Stimulated activated naive B cell treated with anti-CD40 and anti-IgM and Interleukin-4, amounts not matched to agents 10 μg/mL and 1 μg/mL and 100 μg/mL, for 72 hours (primary cell): ENCODE measurements around the gene BLOC1S1.

Experiments used
- ATAC-seq, 2 donors: fragments of 150-1000 bp; cut with Tn5 transposase; replicated peaks; 2 replicates each; pipeline ENCODE4 v1.10.0; 2021; ENCODE audit warnings: moderate library complexity in 1 of 2
- DNase-seq: peaks from one replicate; pipeline ENCODE4 v3.0.0; 2021
- H3K27ac Mint-ChIP-seq: one replicate; pipeline ENCODE4 v1.8.0; 2022; ENCODE audit warnings: mild to moderate bottlenecking, mixed read lengths
- H3K27me3 Mint-ChIP-seq, 2 donors: one replicate each; pipeline ENCODE4 v1.8.0; 2022; ENCODE audit warnings: mixed read lengths in 2 of 2
- H3K36me3 Mint-ChIP-seq, 2 donors: one replicate each; pipeline ENCODE4 v1.8.0; 2022; ENCODE audit warnings: mixed read lengths in 2 of 2, mild to moderate bottlenecking in 1 of 2
- H3K4me1 Mint-ChIP-seq, 2 donors: one replicate each; pipeline ENCODE4 v1.8.0; 2022; ENCODE audit warnings: mixed read lengths in 2 of 2, mild to moderate bottlenecking in 1 of 2
- H3K4me3 Mint-ChIP-seq, 2 donors: one replicate each; pipeline ENCODE4 v1.8.0; 2022; ENCODE audit warnings: mild to moderate bottlenecking in 2 of 2, mixed read lengths in 2 of 2, moderate library complexity in 1 of 2
- H3K9me3 Mint-ChIP-seq, 2 donors: one replicate each; pipeline ENCODE4 v1.8.0; 2022; ENCODE audit warnings: mixed read lengths in 2 of 2, mild to moderate bottlenecking in 1 of 2

Gene BLOC1S1

DNA sequence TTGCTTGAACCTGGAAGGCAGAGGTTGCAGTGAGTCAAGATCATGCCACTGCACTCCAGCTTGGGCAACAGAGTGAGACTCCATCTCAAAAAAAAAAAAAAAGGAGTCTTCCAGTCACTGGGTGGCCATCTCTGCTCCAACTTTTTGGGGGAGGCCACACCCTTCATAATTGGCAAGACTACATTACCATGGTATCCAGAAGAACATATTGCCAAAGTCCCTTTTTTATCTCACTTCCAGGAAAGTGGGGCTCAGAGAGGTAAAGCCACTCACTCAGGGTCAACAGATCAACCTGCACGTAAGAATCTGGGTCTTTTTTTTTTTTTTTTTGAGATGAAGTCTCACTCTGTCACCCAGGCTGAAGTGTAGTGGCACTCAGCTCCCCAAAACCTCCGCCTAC, 18.0 kb downstream of the BLOC1S1 start:
- Mint-ChIP-seq H3K4me1 (peaks cover 31 to 51% of the 10 kb centered on the region in 2 donors), H3K27ac (no peak overlapping the region), H3K4me3 (no peak overlapping the region), H3K36me3 (peaks cover 6 to 14% of the 10 kb centered on the region in 2 donors), H3K9me3 (no peaks in the 10 kb centered on the region), H3K27me3 (no peaks in the 10 kb centered on the region)
- ATAC-seq (no peak), DNase-seq (no peak)

DNA sequence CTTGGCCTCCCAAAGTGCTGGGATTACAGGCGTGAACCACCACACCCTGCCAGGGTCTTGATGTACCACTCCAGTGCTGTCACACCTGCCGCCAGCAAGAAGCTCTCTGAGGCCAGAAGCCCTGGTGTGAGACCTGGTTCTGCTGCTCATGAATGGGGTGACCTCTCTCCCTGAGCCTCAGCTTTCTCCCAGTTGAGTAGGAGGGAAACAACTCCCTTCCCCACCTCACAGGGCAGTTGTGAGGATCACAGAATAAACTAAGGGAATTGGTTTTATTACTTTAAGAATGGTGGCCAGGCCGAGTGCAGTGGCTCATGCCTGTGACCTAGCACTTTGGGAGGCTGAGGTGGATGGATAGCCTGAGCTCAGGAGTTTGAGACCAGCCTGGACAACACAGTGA, 18.7 kb downstream of the BLOC1S1 start:
- Mint-ChIP-seq H3K4me1 (peaks cover 31 to 49% of the 10 kb centered on the region in 2 donors), H3K36me3 (peaks cover 6 to 13% of the 10 kb centered on the region in 2 donors), H3K27me3 (no peaks in the 10 kb centered on the region), H3K9me3 (no peaks in the 10 kb centered on the region), H3K4me3 (no peak overlapping the region), H3K27ac (no peak overlapping the region)
- DNase-seq, result no peak
- no peak for ATAC-seq

DNA sequence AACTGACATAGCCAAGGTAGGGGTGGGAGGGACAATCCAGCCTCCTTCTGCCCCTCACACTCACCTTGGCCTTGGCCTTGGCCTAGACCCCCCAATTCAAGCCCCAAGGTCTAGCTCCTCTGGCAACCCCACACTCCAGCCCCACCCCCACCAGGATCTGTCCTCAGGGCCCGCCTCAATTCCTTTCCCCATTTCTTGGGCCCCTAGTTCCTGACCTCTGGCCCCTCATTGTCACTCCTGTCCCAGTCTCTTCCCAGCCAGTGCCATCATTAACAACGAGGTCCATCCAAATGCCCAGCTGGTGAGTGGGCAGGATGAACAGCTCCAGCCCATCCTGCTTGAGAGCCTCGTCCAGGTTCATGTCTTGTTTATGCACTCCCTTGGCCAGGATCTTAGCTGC, 20.2 kb downstream of the BLOC1S1 start:
- no peak overlapping the region for H3K27ac Mint-ChIP-seq
- no peaks in the 10 kb centered on the region for H3K27me3 Mint-ChIP-seq
- H3K9me3 Mint-ChIP-seq, result no peaks in the 10 kb centered on the region
- H3K36me3 Mint-ChIP-seq, result peaks cover 4 to 5% of the 10 kb centered on the region in 2 donors
- peaks cover 21 to 36% of the 10 kb centered on the region in 2 donors for H3K4me1 Mint-ChIP-seq
- DNase-seq (no peak), ATAC-seq (no peak)
- H3K4me3 Mint-ChIP-seq, result no peak overlapping the region

DNA sequence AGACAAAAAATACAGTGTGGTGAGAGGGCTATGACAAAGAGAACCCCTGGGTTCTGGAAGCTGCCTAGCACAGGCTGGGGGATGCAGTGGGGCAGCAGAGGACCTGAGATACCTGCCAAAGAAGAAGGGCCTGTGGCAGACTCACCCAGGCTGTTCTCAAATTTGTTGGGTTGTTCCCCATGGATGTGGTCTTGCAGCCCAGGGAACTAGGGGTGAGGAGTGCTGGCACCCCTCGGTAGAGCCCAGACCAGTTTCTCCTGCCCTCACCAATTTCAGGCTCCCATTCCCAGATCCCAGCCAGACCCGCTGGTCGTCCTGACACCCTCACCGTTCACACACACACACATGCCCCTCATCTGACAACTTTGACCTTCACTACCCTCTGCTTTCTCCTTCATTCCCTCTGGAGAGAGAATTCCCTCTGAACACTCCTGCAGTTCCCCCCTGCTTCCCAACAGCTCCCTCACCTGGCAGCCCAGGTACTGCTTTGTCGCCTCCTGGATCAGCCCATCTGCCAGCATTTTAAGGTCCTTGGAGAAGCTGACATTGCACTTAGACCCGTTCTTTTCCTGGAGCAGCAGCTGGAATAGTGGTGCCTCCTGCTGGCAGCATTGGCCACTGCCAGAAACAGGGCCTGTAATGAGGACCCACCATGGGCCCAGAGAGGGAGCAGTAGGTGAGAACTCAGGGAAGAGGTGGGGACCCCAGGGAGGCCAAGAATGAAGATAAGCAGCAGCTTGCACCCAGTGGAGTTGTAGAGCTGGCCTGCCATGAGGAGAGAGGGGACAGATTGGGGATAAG, 21.1 kb downstream of the BLOC1S1 start:
- H3K27ac Mint-ChIP-seq, result peak overlapping the region; percentile 90
- no peaks in the 10 kb centered on the region for H3K27me3 Mint-ChIP-seq
- DNase-seq (peak; percentile 35), ATAC-seq (peak; percentile 37 to 42)
- peaks cover 22 to 41% of the 10 kb centered on the region in 2 donors for H3K4me1 Mint-ChIP-seq
- no peaks in the 10 kb centered on the region for H3K9me3 Mint-ChIP-seq
- H3K36me3 Mint-ChIP-seq, result peaks cover 4 to 5% of the 10 kb centered on the region in 2 donors
- peak overlapping the region; percentile 59 to 84 for H3K4me3 Mint-ChIP-seq

DNA sequence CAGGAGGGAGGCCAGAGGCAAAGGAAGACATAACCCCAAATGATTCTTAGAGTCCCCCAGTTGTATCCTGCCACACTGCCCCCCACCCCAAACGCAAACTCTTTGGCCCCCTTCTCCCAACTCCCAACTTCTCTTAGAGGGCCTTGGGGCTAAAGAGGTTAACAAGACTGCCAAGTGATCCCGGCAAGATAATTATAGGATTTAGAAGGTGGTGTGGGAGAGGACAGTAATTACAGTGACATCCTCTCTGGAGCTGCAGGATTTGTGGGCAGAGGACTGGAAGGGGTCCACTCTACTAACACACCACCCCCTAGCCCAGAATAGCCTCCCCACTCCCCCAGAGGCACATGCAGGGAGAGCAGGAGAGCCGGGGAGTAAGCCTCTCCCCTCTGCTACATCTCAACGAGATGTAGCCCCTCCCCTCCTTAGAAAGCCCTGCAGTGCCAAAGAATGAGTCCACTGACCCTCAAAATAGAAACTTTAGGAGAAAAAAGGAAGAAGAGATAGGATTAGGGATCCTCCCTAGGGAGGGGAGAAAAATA, 21.8 kb downstream of the BLOC1S1 start:
- Mint-ChIP-seq H3K27me3 (peaks cover 0 to 3% of the 10 kb centered on the region in 2 donors), H3K36me3 (peaks cover under 1% of the 10 kb centered on the region in 2 donors), H3K4me3 (peak overlapping the region; percentile 84 to 87), H3K4me1 (peaks cover 24 to 43% of the 10 kb centered on the region in 2 donors), H3K27ac (peak overlapping the region; percentile 91), H3K9me3 (no peaks in the 10 kb centered on the region)
- no peak for DNase-seq
- ATAC-seq, result peak; percentile 35 to 36

DNA sequence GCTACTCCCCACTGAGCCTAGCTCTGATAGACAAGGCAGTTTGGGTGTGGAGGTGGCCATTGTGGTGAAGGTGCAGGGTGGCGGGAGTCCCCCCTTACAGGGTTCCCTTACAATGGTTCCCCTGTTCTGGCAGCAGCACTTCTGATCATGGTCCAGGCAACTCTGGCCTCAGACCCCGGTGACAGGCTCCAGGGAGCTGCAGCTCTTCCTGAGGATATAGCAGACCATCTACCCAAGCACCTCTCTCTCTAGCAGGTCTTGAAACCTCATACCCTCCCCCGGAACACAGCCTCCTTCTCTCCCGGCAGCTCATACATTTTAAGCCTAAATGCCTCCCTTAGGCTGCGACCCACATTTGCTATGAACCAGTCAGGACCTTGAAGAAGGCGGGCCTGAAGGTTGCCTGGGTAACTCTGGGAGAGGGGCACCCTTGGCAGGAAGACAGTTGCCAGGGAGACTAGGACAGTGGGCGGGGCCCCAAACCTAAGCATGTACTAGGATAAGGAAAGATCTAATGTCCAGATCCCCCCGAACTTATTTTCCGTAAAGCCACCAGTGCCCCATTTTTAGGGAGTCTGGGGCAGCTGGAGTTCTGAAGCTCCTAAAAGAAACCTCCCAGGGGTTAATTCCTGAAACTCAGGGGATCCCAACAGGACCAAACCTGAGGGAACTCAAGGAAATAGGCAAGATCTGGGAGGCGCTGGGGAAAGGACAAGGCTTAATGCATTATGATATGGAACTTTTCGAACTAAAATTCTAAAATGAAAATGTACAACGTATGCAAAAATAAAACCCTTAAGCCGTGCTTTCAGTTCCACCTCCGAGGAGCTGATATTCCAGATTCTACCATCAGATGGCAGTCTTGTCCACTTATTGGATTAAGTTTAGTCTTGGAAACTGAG, 22.5 kb downstream of the BLOC1S1 start:
- DNase-seq (peak; percentile 72), ATAC-seq (peak; percentile 90 to 92)
- Mint-ChIP-seq H3K27ac (peak overlapping the region; percentile 91), H3K4me1 (peaks cover 27 to 43% of the 10 kb centered on the region in 2 donors), H3K4me3 (peak overlapping the region; percentile 84 to 87), H3K9me3 (no peaks in the 10 kb centered on the region), H3K36me3 (no peaks in the 10 kb centered on the region), H3K27me3 (peaks cover 0 to 5% of the 10 kb centered on the region in 2 donors)

DNA sequence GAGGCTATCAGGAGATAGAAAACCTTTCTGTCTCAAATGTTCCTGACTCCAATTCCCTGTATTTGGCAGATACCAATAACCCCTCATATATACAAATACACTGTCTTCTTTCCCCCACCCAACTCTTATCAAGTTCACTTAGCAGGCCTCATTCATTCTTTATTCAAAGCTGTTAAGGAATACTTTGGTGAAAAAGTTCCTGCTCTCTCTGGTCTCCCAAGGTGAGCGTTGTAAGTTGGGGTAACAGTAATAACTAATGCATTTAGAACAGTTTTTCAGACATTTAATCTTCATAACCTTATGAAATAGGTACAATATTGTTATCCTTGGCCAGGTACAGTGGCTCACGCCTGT, 23.2 kb downstream of the BLOC1S1 start:
- H3K27ac Mint-ChIP-seq, result peak overlapping the region; percentile 91
- H3K4me1 Mint-ChIP-seq, result peaks cover 32 to 49% of the 10 kb centered on the region in 2 donors

DNA sequence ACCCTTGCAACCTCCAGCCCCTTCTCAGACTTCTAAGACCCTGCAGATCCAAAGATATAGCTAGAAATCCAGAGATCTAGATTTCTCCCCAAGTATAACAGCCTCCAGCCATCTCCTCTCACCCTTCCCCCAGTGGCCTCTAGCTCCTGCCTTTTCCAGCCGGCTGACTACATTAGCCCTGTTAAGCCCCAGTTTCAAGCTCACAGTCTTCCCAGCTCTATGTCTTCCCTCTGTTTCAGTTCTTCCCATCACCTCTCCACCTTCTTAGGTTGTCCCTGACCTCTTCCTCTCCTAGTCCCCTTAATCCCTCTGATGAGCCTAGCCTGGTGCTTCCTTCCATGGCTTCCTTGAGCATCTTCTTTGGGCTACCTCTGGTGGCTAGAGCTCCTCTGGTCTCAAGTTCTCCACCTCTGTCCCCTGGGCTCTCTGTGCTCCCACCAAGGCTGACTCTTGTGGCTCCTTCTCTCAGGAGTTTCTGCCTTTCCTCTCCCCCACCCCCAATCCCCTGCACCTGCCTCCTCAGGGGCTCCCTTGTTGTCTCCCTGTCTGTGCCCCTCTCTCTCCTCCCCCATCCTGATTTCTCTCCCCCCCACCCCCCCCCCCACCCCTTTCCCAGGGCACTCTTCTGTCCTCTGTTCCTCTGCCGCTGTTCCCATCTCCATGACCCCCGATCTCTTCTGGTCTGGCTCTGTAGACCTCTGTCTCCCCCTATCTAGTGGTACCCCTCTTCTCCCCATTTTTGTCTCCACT, 26.3 kb downstream of the BLOC1S1 start:
- H3K27me3 Mint-ChIP-seq, result peaks cover 0 to 5% of the 10 kb centered on the region in 2 donors
- H3K36me3 Mint-ChIP-seq, result no peaks in the 10 kb centered on the region
- peak overlapping the region; percentile 79 for H3K27ac Mint-ChIP-seq
- DNase-seq (no peak), ATAC-seq (no peak)
- H3K4me1 Mint-ChIP-seq, result peaks cover 44 to 66% of the 10 kb centered on the region in 2 donors
- no peaks in the 10 kb centered on the region for H3K9me3 Mint-ChIP-seq
- H3K4me3 Mint-ChIP-seq, result peak overlapping the region; percentile 80 to 84

More for the DNA sequence above, 23.2 kb downstream of the BLOC1S1 start:
- H3K9me3 Mint-ChIP-seq, result no peaks in the 10 kb centered on the region
- ATAC-seq (no peak), DNase-seq (no peak)
- H3K4me3 Mint-ChIP-seq, result peak overlapping the region; percentile 84 to 87
- H3K27me3 Mint-ChIP-seq, result peaks cover 0 to 5% of the 10 kb centered on the region in 2 donors
- H3K36me3 Mint-ChIP-seq, result no peaks in the 10 kb centered on the region

DNA sequence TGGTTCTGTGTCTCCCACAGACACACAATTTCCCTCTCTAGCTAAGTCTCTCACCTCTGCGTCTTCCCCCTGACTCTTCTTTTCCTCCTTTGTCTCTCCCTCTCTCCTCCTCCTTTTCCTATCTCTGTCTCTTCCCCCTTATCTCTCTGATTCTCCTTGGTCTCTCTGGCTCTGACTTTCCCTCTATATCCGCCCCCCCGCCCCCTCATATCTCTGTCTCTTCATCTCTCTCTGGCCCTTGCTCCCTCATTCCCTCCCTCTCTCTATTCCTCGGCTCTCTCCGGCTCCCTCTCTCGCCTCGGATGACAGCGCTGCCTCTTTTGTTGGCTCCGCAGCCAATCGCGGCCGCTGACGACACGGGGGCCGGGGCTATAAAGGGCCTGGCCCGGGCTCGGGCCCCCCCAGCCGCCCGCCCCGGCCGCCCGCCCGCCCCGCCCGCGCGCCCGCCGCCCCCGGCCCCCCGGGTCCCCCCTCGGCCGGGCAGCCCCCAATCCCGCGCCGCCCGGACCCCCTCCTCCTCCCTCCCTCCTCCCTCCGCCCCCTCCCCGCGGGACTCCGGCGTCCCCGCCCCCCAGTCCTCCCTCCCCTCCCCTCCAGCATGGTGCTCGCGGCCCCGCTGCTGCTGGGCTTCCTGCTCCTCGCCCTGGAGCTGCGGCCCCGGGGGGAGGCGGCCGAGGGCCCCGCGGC, 27.0 kb downstream of the BLOC1S1 start, which contains the start of gene GDF11:
Gene GDF11 (plus strand): TSS at position 404 of the 687 bp plus-strand sequence. CDS start 195 bp downstream, at position 599.
- no peak for DNase-seq
- Mint-ChIP-seq H3K36me3 (peaks cover 1 to 4% of the 10 kb centered on the region in 2 donors), H3K27ac (peak within 1 kb of the TSS; percentile 79), H3K9me3 (no peaks in the 10 kb centered on the region), H3K4me1 (peaks cover 39 to 59% of the 10 kb centered on the region in 2 donors), H3K27me3 (peaks cover 0 to 5% of the 10 kb centered on the region in 2 donors), H3K4me3 (peak within 1 kb of the TSS; percentile 89 to 90)
- peak; percentile 38 to 50 for ATAC-seq

DNA sequence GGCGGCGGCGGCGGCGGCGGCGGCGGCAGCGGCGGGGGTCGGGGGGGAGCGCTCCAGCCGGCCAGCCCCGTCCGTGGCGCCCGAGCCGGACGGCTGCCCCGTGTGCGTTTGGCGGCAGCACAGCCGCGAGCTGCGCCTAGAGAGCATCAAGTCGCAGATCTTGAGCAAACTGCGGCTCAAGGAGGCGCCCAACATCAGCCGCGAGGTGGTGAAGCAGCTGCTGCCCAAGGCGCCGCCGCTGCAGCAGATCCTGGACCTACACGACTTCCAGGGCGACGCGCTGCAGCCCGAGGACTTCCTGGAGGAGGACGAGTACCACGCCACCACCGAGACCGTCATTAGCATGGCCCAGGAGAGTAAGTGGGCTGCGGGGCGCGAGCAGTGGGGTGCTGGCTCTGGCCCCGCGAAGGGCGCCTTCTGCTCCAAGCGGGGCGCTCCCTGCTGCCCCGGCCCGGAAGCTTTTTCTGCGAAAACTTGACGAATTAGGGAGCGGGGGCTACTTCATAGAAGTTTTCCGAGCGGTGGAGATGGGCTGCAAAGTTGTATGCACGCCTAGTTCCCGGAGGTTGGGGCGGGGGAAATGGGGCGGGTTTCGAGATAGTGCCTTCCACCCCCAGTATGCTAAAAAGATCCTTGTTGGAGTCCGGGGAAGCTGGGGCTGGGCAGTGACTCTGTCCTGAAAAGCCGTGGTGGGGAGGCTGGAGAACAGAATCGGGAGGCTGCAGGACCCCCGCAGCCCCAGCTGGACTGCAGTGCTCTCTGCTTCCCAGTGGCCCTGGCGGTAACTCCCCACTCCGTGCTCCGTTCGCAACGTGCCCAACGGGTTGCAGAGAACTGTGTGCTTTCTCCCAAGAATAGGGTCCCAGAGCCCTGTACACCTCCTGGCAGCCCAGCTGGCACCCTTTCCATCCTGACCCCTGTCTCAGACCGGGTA, 27.8 kb downstream of the BLOC1S1 start:
- Mint-ChIP-seq H3K27ac (peak overlapping the region; percentile 32), H3K9me3 (no peaks in the 10 kb centered on the region), H3K36me3 (peaks cover 1 to 7% of the 10 kb centered on the region in 2 donors), H3K4me3 (peak overlapping the region; percentile 89 to 90), H3K4me1 (peaks cover 34 to 52% of the 10 kb centered on the region in 2 donors), H3K27me3 (peaks cover 0 to 5% of the 10 kb centered on the region in 2 donors)
- ATAC-seq (peak; percentile 58 to 61), DNase-seq (peak; percentile 39)

DNA sequence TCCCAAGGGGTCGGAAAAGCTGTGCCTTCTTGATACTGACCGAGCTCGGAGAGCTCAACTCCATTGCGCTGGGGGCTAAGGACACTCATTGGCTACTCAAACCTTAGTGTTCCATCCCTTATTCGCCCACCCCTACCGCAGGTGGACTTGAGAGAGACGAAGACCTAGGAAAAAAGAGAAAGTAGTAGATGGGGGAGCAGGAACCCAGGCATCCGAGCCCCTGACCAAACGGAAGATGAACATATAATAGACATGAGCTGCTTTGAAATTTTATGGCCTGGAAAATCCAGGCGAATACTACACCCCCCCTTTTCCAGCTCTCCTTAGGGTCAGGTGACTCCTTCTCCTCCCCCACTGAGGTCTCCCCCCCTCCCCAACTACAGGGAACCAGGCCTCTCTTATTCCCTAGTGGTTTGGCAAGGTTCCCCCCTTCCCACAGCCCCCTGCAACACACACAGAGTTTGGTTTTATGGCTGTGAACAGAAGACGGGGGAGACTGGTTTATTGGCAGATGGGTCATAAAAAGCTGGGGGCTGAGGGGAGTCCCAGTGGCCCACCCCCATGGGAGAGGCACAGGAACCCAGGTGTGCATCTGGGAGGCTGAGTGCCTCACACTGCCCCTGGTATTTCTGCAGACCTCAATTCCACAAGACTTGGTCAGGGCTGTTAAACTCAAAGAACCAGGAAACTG, 28.6 kb downstream of the BLOC1S1 start:
- H3K27me3 Mint-ChIP-seq, result peaks cover 0 to 5% of the 10 kb centered on the region in 2 donors
- DNase-seq (no peak), ATAC-seq (no peak)
- H3K27ac Mint-ChIP-seq, result no peak overlapping the region
- H3K9me3 Mint-ChIP-seq, result no peaks in the 10 kb centered on the region
- H3K4me1 Mint-ChIP-seq, result peaks cover 32 to 53% of the 10 kb centered on the region in 2 donors
- H3K4me3 Mint-ChIP-seq, result peak overlapping the region; percentile 89 to 90
- H3K36me3 Mint-ChIP-seq, result peaks cover 5 to 13% of the 10 kb centered on the region in 2 donors
